Hepatic stellate cell (primary cell): ENCODE results near the gene METTL26.

Experiments
- DNase-seq: peaks from one replicate; pipeline ENCODE4 v3.0.0; 2011; ENCODE audit warnings: low spot score

Gene METTL26

GRCh38 chr16:674968-675883, 39.1 kb upstream of the METTL26 start, which contains the start of gene RHBDL1:
TSS of gene RHBDL1 (plus strand) at chr16:675671. CDS start at chr16:675791, 120 bp downstream.
- DNase-seq = no peak

GRCh38 chr16:674214-674881, 38.2 kb upstream of the METTL26 start:
- no peak for DNase-seq

GRCh38 chr16:673399-673991, 37.4 kb upstream of the METTL26 start:
- DNase-seq = no peak

GRCh38 chr16:672851-673250, 36.7 kb upstream of the METTL26 start:
- DNase-seq = no peak

DNA sequence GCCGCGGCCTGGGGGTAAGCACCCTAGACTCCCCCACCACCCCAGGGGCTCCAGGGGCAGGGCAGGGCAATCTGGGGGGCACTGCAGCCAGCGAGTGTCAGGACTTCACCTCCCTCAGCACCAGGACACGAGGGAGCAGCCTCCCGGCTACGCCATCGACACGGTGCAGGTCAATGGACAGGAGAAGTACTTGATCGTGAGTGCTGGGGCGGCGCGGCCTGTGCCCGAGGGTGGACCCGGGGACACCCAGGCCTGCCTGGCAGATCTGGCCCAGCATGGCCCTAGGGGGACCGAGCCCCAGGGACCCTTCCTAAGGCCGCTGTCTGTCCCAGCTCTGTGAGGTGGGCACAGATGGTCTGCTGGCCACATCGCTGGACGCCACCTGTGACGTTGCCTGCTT, 36.3 kb upstream of the METTL26 start:
- no peak for DNase-seq

- DNase-seq = no peak
These were observed 35.4 kb upstream of the METTL26 start for GRCh38 chr16:671353-672131.

GRCh38 chr16:670485-671352, 34.6 kb upstream of the METTL26 start:
- no peak for DNase-seq

- DNase-seq = no peak
These were observed 33.6 kb upstream of the METTL26 start for GRCh38 chr16:669666-670065.

DNA sequence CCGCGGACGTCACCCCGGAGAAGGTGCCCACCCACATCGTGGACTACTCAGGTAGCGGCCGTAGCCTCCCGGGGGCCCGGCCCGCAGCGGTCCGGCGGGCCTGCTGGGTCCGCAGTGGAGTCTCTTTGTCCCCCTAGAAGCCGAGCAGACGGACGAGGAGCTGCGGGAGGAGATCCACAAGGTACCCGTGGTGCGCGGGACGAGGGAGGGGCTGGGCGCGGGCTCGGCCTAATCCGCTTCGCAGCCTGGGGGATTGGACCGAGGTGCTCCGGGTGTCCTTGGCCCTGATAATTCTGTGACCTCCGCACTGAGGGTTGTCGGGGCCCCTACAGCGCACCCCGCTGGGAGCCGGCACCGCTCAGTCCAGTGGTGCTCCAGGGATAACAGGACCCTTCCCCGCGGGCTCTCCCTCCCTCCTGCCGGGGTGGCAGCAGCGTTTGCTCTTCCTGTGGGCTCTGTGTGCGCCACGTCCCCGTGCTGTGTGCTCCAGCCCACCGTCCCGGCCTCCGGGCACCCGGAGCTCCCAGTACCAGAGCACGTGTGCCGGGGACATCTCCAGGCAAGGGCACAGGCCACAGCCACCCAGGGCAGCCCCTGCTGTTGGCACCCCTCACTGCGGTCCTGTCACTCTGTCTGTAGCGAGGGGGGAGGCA, 32.5 kb upstream of the METTL26 start:
- peak; percentile 28 for DNase-seq

DNA sequence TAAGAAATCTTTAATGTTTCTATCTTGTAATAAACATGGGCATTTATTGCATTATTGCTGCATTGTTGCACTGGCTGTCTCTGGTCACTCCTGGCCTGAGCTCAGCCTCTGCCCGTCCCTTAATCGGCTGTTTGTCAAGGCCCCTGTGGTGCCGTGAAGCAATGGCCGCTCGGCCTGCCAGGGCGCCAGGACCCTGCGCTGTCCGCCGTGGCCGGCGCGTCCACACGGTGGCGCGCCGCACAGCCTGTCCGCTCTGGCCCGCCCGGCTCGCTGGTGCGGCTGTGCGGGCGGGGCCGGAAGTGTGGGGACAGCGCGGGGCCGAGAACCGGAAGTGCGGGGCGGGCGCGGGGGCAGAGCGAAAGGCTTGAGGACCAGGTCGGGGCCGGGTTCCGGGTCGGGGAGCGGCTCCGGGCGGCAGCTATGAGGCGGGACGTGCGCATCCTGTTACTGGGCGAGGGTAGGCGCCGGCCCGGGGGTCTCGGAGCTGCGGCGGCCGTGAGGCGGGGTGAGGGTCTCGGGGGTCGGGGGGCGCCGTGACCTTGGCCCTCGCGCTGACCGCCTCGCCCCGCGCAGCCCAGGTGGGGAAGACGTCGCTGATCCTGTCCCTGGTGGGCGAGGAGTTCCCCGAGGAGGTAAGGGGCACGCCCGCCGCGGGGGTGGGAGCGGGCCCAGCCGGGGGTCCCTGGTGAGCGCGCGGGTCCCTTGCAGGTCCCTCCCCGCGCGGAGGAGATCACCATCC, 31.8 kb upstream of the METTL26 start, which contains the start of gene RHOT2:
RHOT2 (plus strand) TSS at position 353 of the 739 bp plus-strand sequence; CDS start at position 421, 68 bp downstream.
- peak; percentile 89 for DNase-seq

DNA sequence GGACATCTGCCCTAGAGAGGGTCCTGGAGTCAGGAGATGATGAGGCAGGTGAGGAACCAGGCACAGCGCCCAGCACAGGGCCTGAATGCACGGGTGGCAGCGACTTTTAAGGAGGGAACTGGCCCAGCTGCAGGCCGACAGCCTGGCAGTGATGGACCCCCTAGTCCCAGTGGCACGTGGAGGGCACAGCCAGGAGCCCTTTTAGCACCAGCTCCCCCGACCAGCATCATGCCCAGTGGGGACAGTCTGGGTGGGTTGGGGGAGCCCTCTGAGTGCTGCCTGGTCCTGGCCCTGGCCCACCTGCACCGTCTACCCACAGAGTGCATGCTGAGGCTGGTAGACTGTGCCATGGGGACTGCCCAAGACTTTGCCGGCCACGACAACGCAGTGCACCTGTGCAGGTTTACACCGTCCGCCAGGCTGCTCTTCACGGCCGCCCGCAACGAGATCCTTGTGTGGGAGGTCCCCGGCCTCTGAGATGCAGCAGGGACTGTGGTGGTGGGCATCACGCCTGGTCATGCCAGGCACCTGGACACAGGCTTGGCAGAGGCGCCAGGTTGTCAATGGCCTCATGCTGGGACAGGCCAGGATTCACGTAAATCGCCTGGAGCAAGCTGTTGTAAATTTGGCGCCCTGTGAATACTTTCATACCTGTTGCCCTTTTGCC, 31.1 kb upstream of the METTL26 start:
- no peak for DNase-seq

GRCh38 chr16:666572-666971, 30.5 kb upstream of the METTL26 start:
- DNase-seq = no peak

DNA sequence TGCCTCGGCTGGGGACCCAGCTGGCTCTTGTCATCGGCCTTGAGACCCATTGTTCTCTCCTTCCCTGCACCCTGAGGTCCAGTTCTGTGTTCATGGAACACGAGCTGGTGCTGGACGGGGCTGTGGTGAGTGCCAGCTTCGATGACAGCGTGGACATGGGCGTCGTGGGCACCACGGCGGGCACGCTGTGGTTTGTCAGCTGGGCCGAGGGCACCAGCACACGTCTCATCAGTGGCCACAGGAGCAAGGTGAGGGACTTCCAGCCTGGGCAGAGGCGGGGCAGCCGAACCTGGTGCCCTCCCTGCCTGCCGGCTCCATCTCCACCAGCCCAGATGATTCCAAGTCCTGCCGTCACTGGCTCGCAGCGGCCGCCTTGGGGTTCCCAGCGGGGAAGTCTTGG, 26.5 kb upstream of the METTL26 start:
- no peak for DNase-seq

- DNase-seq = no peak
These were observed 26.0 kb upstream of the METTL26 start for GRCh38 chr16:662095-662494.

DNA sequence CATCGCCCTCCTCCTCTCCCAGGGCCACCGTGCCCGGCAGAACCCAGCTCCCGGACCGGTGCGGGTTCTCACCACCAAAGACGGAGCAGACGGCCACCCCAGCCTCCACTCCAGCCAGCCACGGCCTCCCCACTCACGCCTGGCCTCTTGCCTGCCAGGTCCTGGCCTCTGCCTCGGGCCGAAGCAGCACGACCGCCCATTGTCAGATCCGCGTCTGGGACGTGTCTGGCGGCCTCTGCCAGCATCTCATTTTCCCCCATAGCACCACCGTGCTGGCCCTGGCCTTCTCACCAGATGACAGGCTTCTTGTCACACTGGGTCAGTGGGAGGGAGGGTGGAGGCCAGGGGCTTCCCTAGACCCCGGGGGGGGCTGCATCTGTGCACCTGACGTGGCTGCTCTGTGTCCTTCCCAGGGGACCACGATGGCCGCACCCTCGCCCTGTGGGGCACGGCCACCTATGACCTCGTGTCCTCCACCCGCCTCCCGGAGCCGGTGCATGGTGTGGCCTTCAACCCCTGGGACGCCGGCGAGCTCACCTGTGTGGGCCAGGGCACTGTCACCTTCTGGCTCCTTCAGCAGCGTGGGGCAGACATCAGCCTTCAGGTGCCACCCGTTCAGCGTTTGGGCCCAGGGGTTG, 25.2 kb upstream of the METTL26 start:
- no peak for DNase-seq

DNA sequence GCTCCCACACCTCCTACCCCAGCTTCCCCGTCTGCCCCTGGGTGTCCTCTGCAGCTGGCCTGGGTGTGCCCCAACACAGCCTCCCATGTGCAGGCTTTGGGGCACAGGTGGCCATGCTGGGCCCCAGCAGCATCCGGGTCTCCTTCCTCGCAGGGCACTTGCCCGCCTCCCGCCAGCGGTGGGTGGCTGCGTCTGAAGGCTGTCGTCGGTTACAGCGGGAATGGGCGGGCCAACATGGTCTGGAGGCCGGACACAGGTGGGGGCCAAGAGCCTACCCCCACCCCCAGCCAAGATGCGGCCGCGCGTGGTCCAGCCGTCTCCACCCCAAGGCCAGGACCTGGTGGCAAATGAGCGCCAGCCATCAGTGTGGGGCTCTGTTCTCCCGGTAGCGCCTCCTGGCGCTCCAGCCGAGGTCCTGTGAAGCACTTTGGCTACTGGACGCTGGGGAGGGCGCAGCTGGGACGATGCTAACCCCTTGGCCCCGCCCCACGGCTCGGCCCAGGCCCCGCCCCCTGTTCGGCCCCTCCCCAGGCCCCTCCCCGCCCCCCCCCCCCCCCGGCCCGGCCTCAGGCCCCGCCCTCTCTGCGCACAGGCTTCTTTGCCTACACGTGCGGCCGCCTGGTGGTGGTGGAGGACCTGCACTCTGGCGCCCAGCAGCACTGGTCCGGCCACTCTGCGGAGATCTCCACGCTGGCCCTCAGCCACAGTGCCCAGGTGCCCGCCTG, 24.5 kb upstream of the METTL26 start:
- peak; percentile 92 for DNase-seq

GRCh38 chr16:660132-660458, 24.0 kb upstream of the METTL26 start:
- DNase-seq = no peak

DNA sequence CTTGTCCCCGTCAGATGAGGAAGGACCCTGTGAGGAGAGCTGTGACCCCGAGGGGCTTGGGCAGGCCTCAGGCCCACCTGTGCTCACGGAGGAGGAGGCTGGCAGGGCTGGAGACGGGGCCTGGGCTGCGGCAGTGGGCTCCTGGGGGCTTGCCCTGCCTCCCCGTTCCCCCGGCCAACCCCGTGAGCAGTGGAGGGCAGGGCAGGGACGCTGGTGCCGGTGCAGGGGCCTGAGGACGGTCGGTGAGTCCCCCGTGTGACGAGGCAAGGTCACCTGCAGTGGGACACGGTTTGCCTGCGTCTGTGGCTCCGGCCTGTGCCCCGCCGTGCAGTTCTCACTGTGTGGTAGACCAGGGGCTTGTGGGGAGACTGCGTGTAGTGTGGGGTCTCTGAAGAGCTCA, 23.5 kb upstream of the METTL26 start:
- DNase-seq = no peak
